ENCODE results near the gene FAM78B.

FAM78B gene

DNA sequence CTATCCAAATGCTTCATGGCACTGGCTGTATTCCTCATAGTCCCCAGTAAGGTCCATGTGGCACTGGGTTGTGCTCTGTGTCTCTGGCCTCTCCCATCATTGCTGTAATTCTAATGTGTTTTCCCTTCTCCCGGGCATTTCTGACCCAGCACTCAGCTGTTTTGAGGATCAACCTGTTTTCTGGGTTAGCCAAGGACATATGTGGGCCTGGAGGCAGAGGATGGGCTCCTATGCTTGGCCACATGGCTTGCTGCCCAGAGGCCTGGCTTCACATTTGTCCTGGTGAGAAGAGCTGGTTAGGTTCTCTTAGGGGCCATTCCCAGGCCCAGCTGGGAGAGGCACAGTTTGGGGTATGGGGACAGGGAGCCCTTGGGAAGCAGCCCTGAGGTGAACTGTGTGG is 103.1 kb downstream of the FAM78B start:
- no peak for DNase-seq

GRCh38 chr1:166062421-166063070 is 104.3 kb downstream of the FAM78B start:
- DNase-seq: no peak

GRCh38 chr1:166057650-166058049 is 109.2 kb downstream of the FAM78B start:
- no peak for DNase-seq

DNA sequence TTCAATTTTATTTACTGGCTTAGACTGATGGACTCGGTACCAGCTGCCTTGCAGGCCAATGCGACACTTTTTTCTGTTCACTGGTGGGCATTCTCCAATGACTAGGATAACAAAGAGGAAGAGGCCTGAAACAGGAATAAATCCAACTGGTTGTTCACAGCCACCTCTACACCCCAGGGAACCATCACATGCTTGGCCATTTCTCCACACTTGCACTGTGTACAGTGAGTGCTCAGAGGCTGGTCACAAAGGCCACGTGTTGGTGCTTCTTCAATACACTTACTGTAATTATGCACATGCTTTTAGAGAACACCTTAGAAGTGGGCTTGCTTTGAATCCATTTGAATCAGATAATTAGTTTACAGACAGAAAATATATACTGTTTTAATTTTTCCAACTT is 113.4 kb downstream of the FAM78B start:
- no peak for DNase-seq

GRCh38 chr1:166040202-166040997 is 126.4 kb downstream of the FAM78B start:
- no peak for DNase-seq

GRCh38 chr1:166039436-166040201 is 127.2 kb downstream of the FAM78B start:
- no peak for DNase-seq

DNA sequence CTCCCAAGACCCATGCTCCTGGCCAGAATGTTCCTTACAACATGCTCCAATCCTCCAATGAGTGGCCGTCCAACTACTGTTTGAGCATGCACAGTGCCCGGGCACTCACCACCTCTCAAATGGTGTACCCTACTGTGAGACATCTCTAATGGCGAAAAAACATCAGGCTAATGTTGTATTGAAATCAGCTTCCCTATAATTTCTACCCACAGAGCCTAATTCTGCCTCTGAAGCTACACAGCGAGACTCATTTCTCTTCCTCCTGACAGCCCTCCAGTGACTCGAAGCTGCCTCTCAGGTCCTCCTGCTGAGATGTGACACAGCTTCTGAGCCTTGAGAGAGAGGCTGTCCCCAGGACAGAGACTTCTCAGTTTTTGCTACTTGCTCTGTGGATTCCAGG is 130.7 kb downstream of the FAM78B start:
- no peak for DNase-seq

- peak; percentile 91 for DNase-seq
These were observed 134.0 kb downstream of the FAM78B start for GRCh38 chr1:166032572-166033371.

GRCh38 chr1:166031932-166032571 is 134.7 kb downstream of the FAM78B start:
- peak; percentile 62 for DNase-seq

DNA sequence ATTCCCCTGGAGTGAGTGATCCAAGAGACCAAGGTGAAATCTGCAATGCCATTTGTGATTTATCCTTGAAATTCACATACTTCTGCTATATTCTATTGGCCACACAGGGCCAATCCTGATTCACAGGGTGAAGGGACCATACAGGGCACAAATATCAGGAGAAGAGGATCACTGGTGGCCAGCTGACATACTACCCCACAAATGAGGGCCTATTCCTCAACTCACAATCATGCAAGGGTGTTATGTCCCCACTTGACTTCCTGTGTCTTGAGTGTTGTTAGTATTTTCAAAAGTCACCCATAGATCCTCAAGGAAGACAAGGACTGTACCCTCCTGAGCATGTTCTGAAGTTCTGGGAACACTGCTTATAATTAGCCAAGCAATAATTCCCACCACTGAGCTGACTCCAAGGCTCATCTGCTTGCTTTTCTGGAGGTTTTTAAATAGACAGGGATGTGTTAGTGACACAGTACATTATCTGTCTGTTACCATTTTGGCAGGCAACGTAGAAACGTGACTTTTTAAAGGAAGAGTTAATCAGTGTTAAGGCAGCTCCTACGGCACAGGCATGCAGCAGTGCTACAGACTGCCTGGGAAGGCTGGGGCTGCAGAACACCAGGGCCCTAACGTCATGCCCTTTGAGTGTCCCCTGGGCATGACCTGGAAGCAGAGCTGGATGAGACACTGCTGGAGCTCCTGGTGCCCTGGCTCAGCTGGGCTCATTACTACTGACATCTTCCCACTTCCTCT is 137.4 kb downstream of the FAM78B start:
- DNase-seq: no peak

- no peak for DNase-seq
These were observed 140.2 kb downstream of the FAM78B start for GRCh38 chr1:166026555-166026954.

GRCh38 chr1:166026143-166026542 is 140.7 kb downstream of the FAM78B start:
- DNase-seq: no peak

GRCh38 chr1:166020210-166020609 is 146.6 kb downstream of the FAM78B start:
- DNase-seq: no peak
